GM12873 (cell line): ENCODE data around the gene SCAF1.

ENCODE experiments used
- TF ChIP-seq, protein P1 (sequence below): IDR thresholded peaks from 2 replicates; pipeline ENCODE4 v1.5.1; 2012; ENCODE audit warnings: low read depth, mild to moderate bottlenecking, moderate library complexity, low read length, control low read depth; ENCODE audit not compliant: insufficient read depth; ENCODE audit errors: missing control alignments

Gene SCAF1

DNA sequence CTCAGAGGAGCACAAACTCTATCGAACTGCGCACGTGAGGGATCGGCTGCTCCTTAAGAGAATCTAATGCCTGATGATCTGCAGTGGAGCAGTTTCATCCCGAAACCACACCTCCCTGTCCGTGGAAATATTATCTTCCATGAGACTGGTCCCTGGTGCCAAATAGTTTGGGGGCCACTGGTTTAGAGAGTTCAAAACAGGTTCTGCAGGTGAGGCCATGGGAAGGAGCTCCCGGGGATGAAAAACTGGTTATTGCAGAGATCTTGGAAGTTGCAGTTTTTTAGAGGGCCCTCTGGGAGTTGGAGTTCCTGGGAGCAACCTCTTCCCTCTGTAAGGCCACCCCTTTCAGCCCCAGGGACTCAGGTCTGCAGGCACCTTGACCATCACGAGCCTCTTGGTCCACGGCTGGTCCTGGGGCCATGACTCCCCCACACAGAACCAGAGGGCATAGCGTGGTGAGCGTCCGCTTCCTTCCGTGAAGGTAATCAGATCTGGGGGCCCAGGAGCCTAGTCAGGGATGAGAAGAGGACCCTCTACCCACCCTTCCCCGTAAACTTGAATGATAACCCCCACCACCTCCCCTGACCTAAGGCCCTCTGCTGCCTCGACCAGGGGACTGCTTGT is 18.4 kb downstream of the SCAF1 start:
- TF ChIP-seq, protein P1, sequence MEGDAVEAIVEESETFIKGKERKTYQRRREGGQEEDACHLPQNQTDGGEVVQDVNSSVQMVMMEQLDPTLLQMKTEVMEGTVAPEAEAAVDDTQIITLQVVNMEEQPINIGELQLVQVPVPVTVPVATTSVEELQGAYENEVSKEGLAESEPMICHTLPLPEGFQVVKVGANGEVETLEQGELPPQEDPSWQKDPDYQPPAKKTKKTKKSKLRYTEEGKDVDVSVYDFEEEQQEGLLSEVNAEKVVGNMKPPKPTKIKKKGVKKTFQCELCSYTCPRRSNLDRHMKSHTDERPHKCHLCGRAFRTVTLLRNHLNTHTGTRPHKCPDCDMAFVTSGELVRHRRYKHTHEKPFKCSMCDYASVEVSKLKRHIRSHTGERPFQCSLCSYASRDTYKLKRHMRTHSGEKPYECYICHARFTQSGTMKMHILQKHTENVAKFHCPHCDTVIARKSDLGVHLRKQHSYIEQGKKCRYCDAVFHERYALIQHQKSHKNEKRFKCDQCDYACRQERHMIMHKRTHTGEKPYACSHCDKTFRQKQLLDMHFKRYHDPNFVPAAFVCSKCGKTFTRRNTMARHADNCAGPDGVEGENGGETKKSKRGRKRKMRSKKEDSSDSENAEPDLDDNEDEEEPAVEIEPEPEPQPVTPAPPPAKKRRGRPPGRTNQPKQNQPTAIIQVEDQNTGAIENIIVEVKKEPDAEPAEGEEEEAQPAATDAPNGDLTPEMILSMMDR: no peak

DNA sequence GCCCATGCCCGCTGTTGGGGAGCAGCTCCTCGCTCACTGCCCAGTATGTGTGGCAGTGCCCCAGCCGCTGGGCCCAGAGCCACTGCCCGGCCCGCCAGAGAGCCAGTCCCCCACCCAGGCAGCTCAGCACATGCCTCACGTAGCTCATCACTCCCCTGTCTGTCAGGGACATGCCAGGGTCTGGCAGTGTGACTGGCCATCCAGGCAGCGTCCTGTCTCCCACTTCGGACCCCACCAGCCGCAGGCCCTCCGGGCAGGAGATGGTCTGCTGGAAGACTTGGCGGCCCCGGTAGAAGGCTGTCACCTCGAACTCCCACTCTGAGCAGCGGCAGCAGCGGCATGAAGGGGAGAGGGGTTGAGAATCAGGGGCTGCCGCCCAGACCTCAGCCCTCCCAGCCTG is 20.0 kb downstream of the SCAF1 start:
- TF ChIP-seq, protein P1: no peak

DNA sequence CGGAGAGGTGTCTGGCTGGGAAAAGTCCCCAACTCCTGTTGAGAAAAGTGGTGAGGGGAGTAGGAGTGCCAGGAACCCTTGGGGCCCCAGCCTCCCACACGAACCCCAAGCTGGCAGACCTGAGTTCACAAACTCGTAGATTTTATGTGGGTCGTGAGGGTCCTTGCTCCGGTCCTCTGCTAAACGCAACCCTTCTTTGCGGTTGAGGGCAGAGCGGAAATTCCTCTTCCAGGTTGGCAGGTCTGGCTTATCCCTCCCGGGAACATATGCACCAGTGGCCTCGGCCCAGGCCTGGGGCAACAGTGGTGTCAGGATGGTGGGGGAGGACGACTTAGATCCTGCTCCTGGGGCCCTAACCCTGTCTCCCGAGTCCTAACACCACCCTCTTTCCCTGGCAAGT is 21.2 kb downstream of the SCAF1 start:
- TF ChIP-seq, protein P1: no peak

DNA sequence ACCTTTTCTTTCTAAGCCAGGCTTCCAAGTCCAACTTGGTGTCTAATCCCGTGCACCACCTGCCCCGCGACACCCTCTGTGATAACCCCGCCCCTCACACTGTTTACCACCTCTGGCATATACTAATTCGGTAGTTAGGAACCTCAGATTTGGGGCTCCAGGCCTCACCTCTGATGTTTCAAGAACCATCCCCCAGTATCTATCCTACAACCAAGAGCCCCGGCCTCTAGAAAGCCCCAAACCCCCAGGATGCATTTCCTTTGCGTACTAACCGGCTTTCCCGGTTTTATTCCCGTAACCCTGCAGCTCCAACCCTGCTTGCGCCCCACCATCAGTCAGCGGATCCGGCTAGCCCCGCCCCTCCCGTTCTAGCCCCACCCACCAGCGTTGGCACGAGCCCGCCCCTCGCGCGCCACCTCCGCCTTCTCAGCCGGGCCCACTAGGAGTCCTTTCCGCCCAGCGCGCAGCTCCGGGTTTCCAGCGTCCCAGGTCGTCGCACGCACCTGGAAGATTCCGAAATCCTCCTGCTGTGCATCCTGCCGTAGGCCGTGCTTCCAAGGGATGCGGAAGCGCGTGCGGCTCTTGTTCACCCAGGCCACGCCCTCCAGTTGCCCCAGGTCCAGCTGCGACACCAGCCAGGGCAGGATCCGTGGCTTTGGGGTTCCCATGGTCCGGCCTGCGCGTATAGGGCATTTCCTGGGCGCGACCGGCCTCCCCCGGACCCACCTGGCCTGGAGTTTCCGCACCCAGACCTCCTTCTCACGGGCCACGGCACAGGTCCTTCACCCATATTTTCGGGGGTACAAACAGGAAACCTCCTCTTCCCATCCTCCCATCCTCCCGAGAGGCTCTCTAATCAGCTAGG is 22.4 kb downstream of the SCAF1 start:
- TF ChIP-seq, protein P1: no peak

DNA sequence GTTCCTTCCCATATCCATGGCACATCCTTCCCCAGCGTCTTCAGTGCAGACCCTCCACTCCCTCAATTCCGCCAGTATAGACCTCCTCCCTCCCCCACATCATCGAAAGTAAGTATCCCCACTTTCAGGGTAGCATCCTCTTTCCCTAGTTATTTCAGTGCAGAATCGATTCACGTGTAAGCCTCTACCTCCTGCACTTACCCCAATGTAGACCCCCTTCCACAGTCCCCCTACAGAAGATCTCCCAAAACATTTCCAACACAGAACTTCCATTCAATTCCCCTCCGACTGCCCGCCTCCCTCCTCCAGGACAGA is 23.0 kb downstream of the SCAF1 start:
- TF ChIP-seq, protein P1: no peak

DNA sequence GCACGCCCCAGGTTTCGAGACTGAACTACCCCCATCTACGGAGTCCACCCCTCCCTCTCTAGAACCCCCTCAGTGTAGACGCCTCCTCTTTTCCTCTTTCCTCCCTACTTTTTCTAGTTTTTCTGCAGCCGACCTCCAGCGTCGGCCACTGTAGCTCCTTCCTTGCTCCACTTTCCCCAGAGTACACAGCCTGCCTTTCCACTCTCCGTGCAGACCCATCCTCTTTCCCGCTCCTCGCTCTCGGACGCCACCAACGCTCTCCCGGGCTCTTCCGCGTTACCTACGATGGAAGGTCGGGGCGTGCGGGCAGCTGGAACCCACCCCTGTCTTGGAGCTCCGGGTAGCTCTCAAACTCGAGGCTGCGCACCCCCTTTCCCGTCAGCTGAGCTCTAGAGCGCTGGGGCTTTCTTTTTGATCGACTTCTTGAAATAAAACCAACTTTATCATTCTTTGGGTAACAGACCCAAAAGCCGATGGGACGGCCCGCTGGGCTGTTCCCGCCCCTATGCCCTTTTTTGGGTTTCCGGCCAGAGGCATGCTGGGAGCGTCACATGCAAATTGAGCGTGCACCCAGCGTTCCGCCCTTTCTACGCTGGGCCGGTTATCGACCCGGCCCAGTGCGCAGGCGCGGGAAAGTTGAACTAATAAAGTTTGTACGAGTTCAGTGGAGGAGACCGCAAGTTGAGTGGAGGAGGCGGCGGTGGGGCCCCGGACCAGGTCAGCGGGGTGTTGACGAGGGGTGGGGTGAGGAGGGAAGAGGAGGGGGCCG is 23.5 kb downstream of the SCAF1 start, which contains the start of the genes BCL2L12 and IRF3:
Gene BCL2L12 (plus strand): TSS at position 583 of the 769 bp plus-strand sequence. CDS start 760 bp downstream, outside the sequence.
Gene IRF3 (minus strand): TSS at position 507 of the 769 bp plus-strand sequence. CDS start 1,019 bp downstream, outside the sequence.
- TF ChIP-seq, protein P1: no peak

DNA sequence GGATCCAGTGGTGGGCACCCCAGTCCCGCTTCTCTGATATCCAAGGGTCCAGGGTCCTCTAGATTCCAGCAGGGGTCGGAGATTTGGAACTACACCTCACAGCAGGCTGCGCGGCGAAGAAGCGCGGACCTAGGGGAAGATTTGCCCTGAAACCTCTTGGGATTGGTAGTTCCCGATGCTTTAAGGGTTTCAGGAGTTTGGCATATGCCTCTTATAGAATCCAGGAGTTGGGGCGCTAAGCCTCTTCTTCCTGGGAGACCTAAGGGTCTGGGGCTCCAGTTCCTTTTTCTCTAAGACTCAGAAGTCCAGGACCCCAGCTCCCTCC is 24.1 kb downstream of the SCAF1 start:
- TF ChIP-seq, protein P1: no peak
